Activated naive CD4-positive, alpha-beta T cell treated with anti-CD3 and anti-CD28 coated beads, Interleukin-2, amount 50 U/mL, for 72 hours (primary cell): Measurements from ENCODE around the gene LAMC1. TPM values are rescaled to one million over a fixed set of nuclear protein-coding genes. Genes with fewer than 3 reads are reported as not detected.

ENCODE experiments used
- ATAC-seq, 2 donors: fragments of 150-1000 bp; cut with Tn5 transposase; 2 replicates each; pipeline ENCODE4 v1.10.0; 2021; ENCODE audit warnings: mild to moderate bottlenecking in 2 of 2, moderate library complexity in 2 of 2
- DNase-seq, 2 donors: peaks; one replicate each; pipeline ENCODE4 v3.0.0; 2021 to 2022; ENCODE audit warnings: low spot score in 2 of 2
- H3K27ac Mint-ChIP-seq, 2 donors: one replicate each; pipeline ENCODE4 v1.8.0; 2022; ENCODE audit warnings: mild to moderate bottlenecking in 2 of 2, mixed read lengths in 2 of 2
- H3K36me3 Mint-ChIP-seq, 2 donors: one replicate each; pipeline ENCODE4 v1.8.0; 2022; ENCODE audit warnings: mixed read lengths in 2 of 2
- H3K9me3 Mint-ChIP-seq, 2 donors: one replicate each; pipeline ENCODE4 v1.8.0; 2022; ENCODE audit warnings: mixed read lengths in 2 of 2
- total RNA-seq, 2 donors: library from RNA; stranded (reverse); gene quantifications; one replicate each; pipeline ENCODE4 v1.2.3, GENCODE V29; 2022

The LAMC1 gene
- total RNA-seq: not detected

- DNase-seq: no peak
- Mint-ChIP-seq H3K9me3 (no peaks in the 10 kb centered on the region), H3K27ac (peak within 1 kb of the TSS in 1 of 2 donors; percentile 31), H3K36me3 (peaks cover 0 to 23% of the 10 kb centered on the region in 2 donors)
- ATAC-seq: peak; percentile 4 to 29
Observed at GRCh38 chr1:183023146-183023600, at the start of gene LAMC1. LAMC1 (plus strand) TSS chr1:183023420; CDS start chr1:183023717, 297 bp downstream.

- ATAC-seq (no peak), DNase-seq (no peak)
- Mint-ChIP-seq H3K27ac (no peak overlapping the region), H3K36me3 (no peaks in the 10 kb centered on the region), H3K9me3 (no peaks in the 10 kb centered on the region)
Observed at GRCh38 chr1:182974506-182975191, 48.6 kb upstream of the LAMC1 start.

GRCh38 chr1:182977480-182977879, 45.7 kb upstream of the LAMC1 start:
- no peaks in the 10 kb centered on the region for H3K9me3 Mint-ChIP-seq
- no peak for DNase-seq
- H3K36me3 Mint-ChIP-seq: no peaks in the 10 kb centered on the region
- ATAC-seq: no peak
- H3K27ac Mint-ChIP-seq: no peak overlapping the region

- DNase-seq (no peak), ATAC-seq (no peak)
- no peaks in the 10 kb centered on the region for H3K9me3 Mint-ChIP-seq
- no peak overlapping the region for H3K27ac Mint-ChIP-seq
- no peaks in the 10 kb centered on the region for H3K36me3 Mint-ChIP-seq
Observed at GRCh38 chr1:182978151-182978853, 44.9 kb upstream of the LAMC1 start.

GRCh38 chr1:182984138-182984537, 39.1 kb upstream of the LAMC1 start:
- no peak for ATAC-seq
- Mint-ChIP-seq H3K9me3 (no peaks in the 10 kb centered on the region), H3K36me3 (no peaks in the 10 kb centered on the region), H3K27ac (no peak overlapping the region)
- DNase-seq: no peak

- DNase-seq: no peak
- ATAC-seq: no peak
- H3K9me3 Mint-ChIP-seq: no peaks in the 10 kb centered on the region
- H3K36me3 Mint-ChIP-seq: no peaks in the 10 kb centered on the region
- no peak overlapping the region for H3K27ac Mint-ChIP-seq
Observed at GRCh38 chr1:182984621-182985020, 38.6 kb upstream of the LAMC1 start.

- ATAC-seq (no peak), DNase-seq (no peak)
- H3K27ac Mint-ChIP-seq: no peak overlapping the region
- H3K36me3 Mint-ChIP-seq: no peaks in the 10 kb centered on the region
- H3K9me3 Mint-ChIP-seq: no peaks in the 10 kb centered on the region
Observed at GRCh38 chr1:182985876-182986275, 37.3 kb upstream of the LAMC1 start.

GRCh38 chr1:182990413-182991144, 32.6 kb upstream of the LAMC1 start:
- DNase-seq (no peak), ATAC-seq (no peak)
- no peaks in the 10 kb centered on the region for H3K36me3 Mint-ChIP-seq
- H3K9me3 Mint-ChIP-seq: no peaks in the 10 kb centered on the region
- no peak overlapping the region for H3K27ac Mint-ChIP-seq

- H3K27ac Mint-ChIP-seq: no peak overlapping the region
Observed at GRCh38 chr1:182993746-182994145, 29.5 kb upstream of the LAMC1 start.

GRCh38 chr1:182995894-182996293, 27.3 kb upstream of the LAMC1 start:
- DNase-seq: no peak
- Mint-ChIP-seq H3K9me3 (no peaks in the 10 kb centered on the region), H3K27ac (no peak overlapping the region), H3K36me3 (no peaks in the 10 kb centered on the region)
- no peak for ATAC-seq

More at GRCh38 chr1:182993746-182994145, 29.5 kb upstream of the LAMC1 start:
- no peak for DNase-seq
- H3K36me3 Mint-ChIP-seq: no peaks in the 10 kb centered on the region
- no peak for ATAC-seq
- H3K9me3 Mint-ChIP-seq: no peaks in the 10 kb centered on the region

GRCh38 chr1:182996816-182997215, 26.4 kb upstream of the LAMC1 start:
- ATAC-seq: no peak
- H3K9me3 Mint-ChIP-seq: no peaks in the 10 kb centered on the region
- no peaks in the 10 kb centered on the region for H3K36me3 Mint-ChIP-seq
- DNase-seq: no peak
- H3K27ac Mint-ChIP-seq: no peak overlapping the region

GRCh38 chr1:182998482-182998881, 24.7 kb upstream of the LAMC1 start:
- DNase-seq: no peak
- Mint-ChIP-seq H3K27ac (no peak overlapping the region), H3K9me3 (no peaks in the 10 kb centered on the region), H3K36me3 (no peaks in the 10 kb centered on the region)
- ATAC-seq: no peak

- ATAC-seq (no peak), DNase-seq (no peak)
- Mint-ChIP-seq H3K36me3 (no peaks in the 10 kb centered on the region), H3K9me3 (no peaks in the 10 kb centered on the region), H3K27ac (no peak overlapping the region)
Observed at GRCh38 chr1:183000167-183000962, 22.9 kb upstream of the LAMC1 start.

- Mint-ChIP-seq H3K27ac (no peak overlapping the region), H3K9me3 (no peaks in the 10 kb centered on the region), H3K36me3 (no peaks in the 10 kb centered on the region)
- DNase-seq: no peak
- ATAC-seq: no peak
Observed at GRCh38 chr1:183002267-183002666, 21.0 kb upstream of the LAMC1 start.

GRCh38 chr1:183002797-183003196, 20.4 kb upstream of the LAMC1 start:
- Mint-ChIP-seq H3K27ac (no peak overlapping the region), H3K36me3 (no peaks in the 10 kb centered on the region), H3K9me3 (no peaks in the 10 kb centered on the region)
- DNase-seq: no peak
- ATAC-seq: no peak

- ATAC-seq (no peak), DNase-seq (no peak)
- no peak overlapping the region for H3K27ac Mint-ChIP-seq
- H3K36me3 Mint-ChIP-seq: no peaks in the 10 kb centered on the region
- no peaks in the 10 kb centered on the region for H3K9me3 Mint-ChIP-seq
Observed at GRCh38 chr1:183003203-183003602, 20.0 kb upstream of the LAMC1 start.

- Mint-ChIP-seq H3K27ac (no peak overlapping the region), H3K9me3 (no peaks in the 10 kb centered on the region), H3K36me3 (no peaks in the 10 kb centered on the region)
- DNase-seq: no peak
- no peak for ATAC-seq
Observed at GRCh38 chr1:183004141-183004540, 19.1 kb upstream of the LAMC1 start.
